DMS153 treated with DMSO at 0.1 percent for 48 hours (cell line): ENCODE data around the gene TMEM41B.
"Not testable (repeated sequence)": the region's sequence is repeated elsewhere in the genome, so short reads cannot be mapped to it uniquely, and the experiment has no call there.

ENCODE experiments used
- DNase-seq: peaks from one replicate; lab custom pipeline; 2025; ENCODE audit not compliant: unreplicated experiment; lab: John Stamatoyannopoulos, UW

TMEM41B gene

DNA sequence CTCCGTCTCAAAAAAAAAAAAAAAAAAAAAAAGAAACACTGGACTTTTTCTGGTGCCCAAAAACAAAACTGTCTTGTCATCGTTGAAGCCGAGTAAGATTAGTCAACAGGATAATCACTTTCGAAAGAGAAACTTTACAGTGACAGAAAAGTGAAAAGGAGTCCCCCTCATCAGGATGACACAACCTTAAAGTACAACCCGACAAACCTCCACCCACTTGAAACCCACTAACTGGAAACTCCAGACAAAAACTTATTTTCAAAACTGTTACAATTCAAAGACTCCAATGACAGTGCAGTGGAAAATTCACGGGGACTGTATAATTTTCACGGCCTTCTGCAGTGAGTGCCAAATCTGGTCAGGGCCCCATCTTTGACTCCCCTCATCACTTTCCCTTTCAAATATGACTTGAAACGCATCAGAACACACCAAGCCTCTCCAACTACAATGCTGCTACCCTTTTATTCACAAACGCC lies 50.5 kb downstream of the TMEM41B start:
- no peak for DNase-seq

GRCh38 chr11:9260838-9261146 lies 53.6 kb downstream of the TMEM41B start:
- DNase-seq = not testable (repeated sequence)

- DNase-seq = no peak
Measured at GRCh38 chr11:9259981-9260837, 54.2 kb downstream of the TMEM41B start.

DNA sequence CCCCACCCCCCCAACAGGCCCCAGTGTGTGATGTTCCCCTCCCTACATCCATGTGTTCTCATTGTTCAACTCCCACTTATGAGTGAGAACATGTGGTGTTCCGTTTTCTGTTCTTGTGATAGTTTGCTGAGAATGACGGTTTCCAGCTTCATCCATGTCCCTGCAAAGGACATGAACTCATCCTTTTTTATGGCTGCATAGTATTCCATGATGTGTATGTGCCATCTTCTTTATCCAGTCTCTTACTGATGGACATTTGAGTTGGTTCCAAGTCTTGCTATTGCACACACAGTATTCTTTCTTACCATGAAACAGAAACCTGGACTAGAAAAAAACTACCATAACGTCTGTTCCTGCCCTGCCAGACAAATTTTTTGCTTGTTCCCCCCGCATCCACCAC lies 56.1 kb downstream of the TMEM41B start:
- DNase-seq = not testable (repeated sequence)

DNA sequence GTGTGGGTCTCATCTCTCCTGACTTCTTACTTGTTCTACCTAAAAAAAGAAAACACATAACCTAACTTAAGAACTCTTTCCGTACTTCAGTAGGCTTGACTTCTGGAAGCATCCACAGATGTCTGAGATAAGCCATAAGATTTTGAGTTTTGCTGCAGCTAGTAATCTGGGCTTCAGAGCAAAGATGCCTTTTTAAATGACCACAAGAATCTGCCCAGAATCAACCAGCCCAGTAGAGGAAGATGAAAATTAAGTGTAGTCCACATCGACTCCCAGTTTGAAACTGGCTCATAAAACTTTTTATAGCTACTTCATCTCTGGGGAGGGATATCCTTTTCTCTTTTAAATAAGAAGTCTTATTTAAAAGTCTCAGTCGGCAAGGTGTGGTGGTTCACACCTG lies 60.0 kb downstream of the TMEM41B start:
- DNase-seq = no peak

- no peak for DNase-seq
Measured at GRCh38 chr11:9253086-9253485, 61.3 kb downstream of the TMEM41B start.

DNA sequence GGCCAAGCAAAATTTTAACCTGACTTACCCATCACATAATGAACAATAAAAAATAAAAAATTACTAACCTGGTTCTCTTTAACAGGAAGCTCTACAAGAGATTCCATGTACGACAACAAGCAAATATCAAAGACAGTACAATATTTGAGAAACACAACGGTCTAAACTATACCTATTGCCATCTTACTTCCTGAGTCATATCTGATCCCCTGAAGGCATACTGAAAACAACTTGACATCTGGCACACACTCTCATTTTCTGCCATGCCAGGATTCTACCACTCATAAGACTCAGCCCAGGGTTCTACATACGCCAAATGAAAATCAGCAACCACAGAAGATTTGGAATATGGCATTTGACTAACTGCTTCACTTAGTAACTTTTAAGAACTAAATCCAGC lies 63.1 kb downstream of the TMEM41B start:
- DNase-seq = no peak

- no peak for DNase-seq
Measured at GRCh38 chr11:9250139-9250582, 64.2 kb downstream of the TMEM41B start.

GRCh38 chr11:9249252-9249651 lies 65.1 kb downstream of the TMEM41B start:
- DNase-seq = no peak

- DNase-seq = no peak
Measured at GRCh38 chr11:9247863-9248262, 66.5 kb downstream of the TMEM41B start.

GRCh38 chr11:9236242-9236641 lies 78.2 kb downstream of the TMEM41B start:
- not testable (repeated sequence) for DNase-seq

DNA sequence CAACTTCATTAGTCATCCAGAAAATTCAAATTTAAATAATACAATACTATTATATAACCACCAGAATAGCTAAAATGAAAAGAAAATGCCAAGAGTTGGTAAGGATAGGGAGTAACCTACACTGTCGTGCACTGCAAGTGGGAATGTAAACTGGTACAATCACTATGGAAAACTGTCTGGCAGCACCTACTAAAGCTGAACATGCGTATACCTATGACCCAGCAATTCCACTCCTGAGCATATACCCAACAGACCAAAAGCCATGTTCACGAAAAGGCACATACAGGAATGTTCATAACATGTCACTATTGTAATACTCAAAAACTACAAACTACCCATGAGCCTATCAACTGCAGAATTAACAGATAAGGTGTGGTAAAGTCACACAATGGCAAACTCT lies 81.9 kb downstream of the TMEM41B start:
- DNase-seq = no peak

- no peak for DNase-seq
Measured at GRCh38 chr11:9231848-9232177, 82.6 kb downstream of the TMEM41B start.
